Breast epithelium (tissue), 3 donors: ENCODE results near the gene GMDS.

ENCODE experiments used
- CTCF ChIP-seq, 3 donors: fragments of 450-650 bp; IDR thresholded peaks; one replicate each; pipeline ENCODE4 v1.5.1; 2016 to 2017; ENCODE audit warnings: antibody characterized with exemption in 3 of 3, mild to moderate bottlenecking in 3 of 3, moderate library complexity in 3 of 3
- POLR2A ChIP-seq: fragments of 450-650 bp; IDR thresholded peaks from one replicate; pipeline ENCODE4 v1.6.1; 2016; ENCODE audit warnings: antibody characterized with exemption, mild to moderate bottlenecking, moderate library complexity

GRCh38 chr6:1757131-1757530, 488.3 kb downstream of the GMDS start:
- TF ChIP-seq POLR2A (no peak), CTCF (IDR thresholded peaks at IDR 0.05) (no peak)
